GM12801 (cell line): ENCODE measurements around the gene FAM117A.

Experiments used
- TF ChIP-seq, protein P1 (sequence below): IDR thresholded peaks from one replicate; pipeline ENCODE4 v1.5.1; 2011; ENCODE audit warnings: control low read depth; ENCODE audit not compliant: insufficient read length; ENCODE audit errors: extremely low read depth

FAM117A gene

DNA sequence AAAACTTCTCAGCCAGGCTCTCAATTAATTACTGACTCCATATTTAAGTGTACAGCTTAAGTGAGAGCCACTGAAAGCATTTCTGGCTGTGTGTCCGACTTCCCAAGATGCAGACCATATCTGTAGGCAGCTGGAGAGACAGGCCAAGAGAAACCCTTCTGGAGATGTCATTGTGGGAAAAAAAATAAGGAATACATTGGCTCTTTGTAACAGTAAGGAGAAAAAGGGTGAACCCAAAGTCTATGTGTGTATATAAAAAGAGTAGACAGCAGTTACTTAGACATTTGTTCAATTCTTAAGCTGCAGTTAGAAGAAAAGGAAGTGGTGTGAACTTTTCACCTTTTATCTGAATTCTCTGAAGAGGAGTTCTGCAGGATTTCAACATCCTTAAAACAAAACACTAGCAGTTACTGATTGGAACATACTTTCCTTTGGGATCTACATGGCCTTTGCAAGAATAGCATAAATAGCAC, 21.7 kb downstream of the FAM117A start:
- TF ChIP-seq, protein P1, sequence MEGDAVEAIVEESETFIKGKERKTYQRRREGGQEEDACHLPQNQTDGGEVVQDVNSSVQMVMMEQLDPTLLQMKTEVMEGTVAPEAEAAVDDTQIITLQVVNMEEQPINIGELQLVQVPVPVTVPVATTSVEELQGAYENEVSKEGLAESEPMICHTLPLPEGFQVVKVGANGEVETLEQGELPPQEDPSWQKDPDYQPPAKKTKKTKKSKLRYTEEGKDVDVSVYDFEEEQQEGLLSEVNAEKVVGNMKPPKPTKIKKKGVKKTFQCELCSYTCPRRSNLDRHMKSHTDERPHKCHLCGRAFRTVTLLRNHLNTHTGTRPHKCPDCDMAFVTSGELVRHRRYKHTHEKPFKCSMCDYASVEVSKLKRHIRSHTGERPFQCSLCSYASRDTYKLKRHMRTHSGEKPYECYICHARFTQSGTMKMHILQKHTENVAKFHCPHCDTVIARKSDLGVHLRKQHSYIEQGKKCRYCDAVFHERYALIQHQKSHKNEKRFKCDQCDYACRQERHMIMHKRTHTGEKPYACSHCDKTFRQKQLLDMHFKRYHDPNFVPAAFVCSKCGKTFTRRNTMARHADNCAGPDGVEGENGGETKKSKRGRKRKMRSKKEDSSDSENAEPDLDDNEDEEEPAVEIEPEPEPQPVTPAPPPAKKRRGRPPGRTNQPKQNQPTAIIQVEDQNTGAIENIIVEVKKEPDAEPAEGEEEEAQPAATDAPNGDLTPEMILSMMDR = no peak

DNA sequence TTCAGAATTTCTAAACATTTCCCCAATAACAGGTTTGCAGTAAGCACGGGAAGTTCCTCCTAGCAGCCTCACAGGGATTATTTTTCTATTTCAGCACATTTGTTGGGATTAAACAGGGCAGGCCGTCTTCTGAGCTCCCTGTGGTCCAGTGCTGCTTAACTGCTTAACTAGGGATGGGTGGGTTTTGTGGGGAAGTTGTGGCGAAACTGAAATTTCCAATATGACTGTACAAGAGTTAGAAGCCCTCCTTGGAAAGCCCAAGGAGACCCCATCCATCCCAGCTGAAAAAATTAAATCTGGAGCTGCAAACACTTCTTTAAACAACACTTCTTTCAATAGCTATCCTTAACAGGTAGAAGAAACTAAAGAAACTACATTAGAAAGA, 22.2 kb downstream of the FAM117A start:
- TF ChIP-seq, protein P1 = no peak

DNA sequence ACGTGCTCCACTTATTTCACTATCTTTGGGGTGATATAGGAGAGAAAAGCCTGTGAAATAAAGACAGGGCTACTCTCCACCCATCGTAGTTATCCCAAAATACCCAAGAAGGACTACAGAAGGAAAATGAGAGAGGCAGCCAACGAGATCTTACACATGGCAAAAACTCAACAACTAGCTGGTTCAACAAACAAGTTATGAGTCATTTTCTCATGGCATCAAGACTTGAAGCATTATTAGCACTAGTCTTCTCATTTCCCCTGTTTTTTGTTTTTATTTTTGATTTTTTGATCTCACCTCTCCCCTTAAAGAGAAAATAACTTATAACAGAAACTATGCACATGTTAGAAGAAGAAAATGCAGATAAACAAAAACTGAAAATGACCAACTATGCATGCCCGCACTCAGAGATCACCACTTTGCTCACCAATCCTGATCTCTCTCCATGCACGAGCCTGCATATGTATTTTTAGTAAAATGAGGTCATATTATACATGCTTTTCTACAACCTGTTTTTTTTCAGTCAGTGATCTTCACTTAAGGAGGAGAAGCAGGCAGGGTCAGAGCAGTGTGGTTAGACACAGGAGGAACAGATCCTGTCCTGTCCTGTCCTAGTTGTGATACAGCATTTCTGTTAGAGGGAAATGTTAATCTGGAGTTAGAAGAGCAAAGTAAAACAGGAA, 22.8 kb downstream of the FAM117A start:
- TF ChIP-seq, protein P1 = no peak

DNA sequence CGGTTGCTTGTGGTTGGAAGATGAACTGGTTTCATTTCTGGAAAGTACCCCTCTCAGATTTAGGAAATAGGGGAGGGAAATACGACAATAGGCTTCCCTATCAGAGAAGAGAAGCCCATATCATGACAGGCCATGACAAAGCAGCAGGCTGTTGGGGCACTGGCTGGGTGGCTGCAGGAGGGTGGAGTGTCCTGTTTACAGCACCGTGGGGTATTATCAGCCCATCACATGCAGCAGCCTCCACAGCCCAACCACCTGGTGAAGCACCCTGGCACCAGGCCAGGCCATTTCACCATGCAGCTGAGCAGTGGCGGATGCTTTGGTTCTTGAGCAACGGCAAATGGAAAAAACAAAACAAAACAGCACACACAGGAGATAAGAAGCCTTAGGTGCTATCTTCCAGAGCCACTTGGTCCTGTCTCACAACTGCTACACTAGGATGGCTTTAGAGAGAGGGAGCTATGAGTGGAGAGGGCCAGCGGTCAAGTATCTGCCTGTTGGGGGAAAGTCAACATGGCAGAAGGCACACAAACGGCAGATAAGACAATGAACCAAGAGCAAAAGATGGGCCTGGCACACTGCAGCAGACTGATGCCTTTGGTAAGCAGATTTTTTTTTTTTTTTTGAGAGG, 24.2 kb downstream of the FAM117A start:
- TF ChIP-seq, protein P1 = no peak

DNA sequence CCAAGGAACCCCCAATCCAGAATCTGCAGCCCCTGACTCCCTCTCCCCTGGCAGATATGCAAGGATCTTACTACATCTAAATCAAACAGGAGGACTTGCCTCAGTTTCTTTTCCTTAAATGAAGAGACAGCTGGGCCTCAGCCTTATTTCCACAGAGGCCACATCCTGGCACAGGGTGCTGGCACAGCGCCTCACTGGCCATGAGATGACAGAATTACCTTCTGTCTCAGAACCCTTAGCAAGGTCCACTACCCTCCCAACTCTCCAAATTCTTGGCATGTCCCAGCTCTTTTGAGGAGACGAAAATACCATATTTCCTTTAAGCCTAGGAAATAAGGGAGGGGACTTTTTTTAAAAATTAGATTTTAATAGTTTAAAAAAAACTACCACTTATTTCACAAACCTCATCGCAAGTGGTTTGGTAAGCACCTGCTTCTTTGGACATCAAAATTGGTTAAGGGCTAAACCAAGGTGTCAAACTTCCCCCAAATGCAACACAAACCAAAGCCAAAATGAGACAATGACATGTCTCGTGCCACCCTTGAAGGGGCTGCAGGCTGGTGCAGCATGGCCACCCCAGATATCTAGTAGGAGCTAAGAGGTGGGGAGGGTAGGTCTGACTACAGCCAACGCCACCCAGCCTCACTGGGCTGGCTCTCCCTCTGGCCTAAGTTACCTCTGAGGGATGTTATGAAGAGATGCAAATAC, 25.3 kb downstream of the FAM117A start:
- TF ChIP-seq, protein P1 = no peak

DNA sequence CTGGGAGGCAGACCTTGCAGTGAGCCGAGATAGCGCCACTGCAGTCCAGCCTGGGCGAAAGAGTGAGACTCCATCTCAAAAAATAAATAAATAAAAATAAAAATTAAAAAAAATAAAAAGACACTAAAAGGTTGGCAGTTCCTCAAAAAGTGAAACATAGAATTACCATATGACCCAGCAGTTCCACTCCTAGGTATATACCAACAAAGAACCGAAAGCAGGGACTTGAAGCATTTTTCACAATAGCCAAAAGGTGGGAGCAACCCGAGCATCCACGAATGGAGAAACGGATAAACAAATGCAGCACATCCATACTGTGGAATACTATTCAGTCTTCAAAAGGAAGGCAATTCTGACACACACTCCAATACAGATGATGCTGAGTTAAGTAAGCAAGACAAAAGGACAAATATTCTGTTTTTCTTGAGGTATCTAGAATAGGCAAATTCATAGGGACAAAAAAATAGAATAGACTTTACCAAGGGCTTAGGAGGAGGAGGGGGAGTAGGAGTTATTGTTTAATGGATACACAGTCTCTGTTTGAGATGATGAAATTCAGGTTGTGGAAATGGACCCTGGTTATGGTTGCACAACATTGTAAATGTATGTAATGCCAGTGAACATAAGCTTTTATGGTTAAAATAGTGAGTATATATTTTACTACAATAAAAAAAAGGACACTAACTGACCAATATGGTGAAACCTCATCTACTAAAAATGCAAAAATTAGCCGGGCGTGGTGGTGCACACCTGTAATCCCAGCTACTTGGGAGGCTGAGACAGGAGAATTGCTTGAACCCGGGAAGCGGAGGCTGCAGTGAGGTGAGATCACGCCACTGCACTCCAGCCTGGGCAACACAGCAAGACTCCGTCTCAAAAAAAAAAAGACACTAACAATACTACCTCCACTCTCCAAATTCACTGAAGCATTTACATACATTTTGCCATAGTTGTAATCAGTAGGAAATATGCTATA, 29.1 kb downstream of the FAM117A start:
- TF ChIP-seq, protein P1 = no peak
